Measurements from ENCODE around the gene MDM4.

MDM4 gene

GRCh38 chr1:204563307-204563706 lies 47.1 kb downstream of the MDM4 start:
- H3K4me3 ChIP-seq (ENCODE audit: low read depth, low read length), result no peak overlapping the region
- no peak for TF ChIP-seq CTCF (IDR thresholded peaks at IDR 0.05; ENCODE audit: borderline replicate concordance, insufficient read depth, low read depth, low read length)

GRCh38 chr1:204563780-204564179 lies 47.6 kb downstream of the MDM4 start:
- no peak overlapping the region for H3K4me3 ChIP-seq (ENCODE audit: low read depth, low read length)
- no peak for TF ChIP-seq CTCF (IDR thresholded peaks at IDR 0.05; ENCODE audit: borderline replicate concordance, insufficient read depth, low read depth, low read length)

DNA sequence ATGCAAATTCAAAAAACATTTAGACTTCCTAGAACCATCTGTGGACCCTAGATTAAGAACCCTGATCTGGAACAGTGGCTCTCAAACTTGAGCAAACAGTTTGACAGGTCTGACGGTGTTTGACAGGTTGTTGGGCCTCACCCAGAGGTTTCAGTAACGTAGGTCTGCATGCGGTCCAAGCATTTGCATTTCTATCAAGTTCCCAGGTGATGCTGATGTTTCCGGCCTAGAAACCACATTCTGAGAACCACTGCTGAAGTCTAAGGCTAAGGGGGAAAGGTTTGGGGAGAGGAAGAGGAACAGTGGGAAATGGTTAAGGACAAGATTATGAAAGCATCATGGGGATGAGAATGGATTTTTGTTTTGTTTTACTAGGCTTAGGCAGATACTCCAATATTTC lies 48.6 kb downstream of the MDM4 start:
- no peak overlapping the region for H3K4me3 ChIP-seq (ENCODE audit: low read depth, low read length)
- no peak for TF ChIP-seq CTCF (IDR thresholded peaks at IDR 0.05; ENCODE audit: borderline replicate concordance, insufficient read depth, low read depth, low read length)

DNA sequence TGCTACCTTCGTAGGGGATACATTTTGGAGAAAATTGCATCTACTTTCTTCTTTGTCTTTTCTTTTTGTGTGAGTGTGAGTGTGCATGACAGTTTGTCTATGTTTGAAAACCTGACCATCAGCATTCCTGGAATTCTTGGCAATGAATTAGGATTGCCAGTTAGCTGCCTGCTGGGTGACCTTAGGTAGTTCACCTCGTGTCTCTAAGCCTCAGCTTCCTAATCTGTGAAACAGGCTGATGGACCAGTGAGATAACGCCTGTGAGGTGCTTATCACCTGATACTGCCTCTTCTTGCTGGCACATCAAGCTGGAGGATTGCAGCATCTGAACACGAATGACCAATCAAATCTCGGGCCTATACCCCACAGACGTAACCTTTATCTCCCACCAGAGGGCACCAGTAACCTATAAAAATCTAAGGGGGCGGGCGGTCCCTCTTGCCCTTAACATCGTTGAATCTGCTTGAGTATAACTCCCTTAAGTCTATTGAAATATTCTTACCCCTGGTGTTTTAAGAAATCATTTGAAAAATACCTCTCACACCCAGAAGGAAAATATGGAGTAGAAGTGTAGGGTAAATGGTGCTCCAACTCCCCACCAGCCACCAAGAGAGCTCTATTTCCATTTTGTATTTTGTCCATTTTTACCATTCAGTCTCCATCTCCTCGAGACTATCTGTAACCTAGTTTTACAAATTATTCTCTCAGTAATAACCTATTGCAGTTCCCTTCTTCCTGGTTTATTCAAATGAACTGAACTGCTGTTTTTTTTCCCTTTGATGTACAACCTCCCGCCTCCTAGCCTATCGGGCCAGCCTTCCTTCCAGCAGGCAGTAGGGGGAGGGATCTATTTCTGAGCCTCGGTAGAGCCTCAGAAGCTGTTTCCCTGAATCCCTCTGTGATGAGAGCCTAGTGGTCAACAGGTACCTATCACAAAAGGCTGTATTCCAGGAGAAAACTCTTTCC lies 49.7 kb downstream of the MDM4 start:
- TF ChIP-seq CTCF (IDR thresholded peaks at IDR 0.05; ENCODE audit: borderline replicate concordance, insufficient read depth, low read depth, low read length), result peak; percentile 46; the same call in 1 of the 2 replicates

GRCh38 chr1:204566583-204566955 lies 50.4 kb downstream of the MDM4 start:
- no peak for TF ChIP-seq CTCF (IDR thresholded peaks at IDR 0.05; ENCODE audit: borderline replicate concordance, insufficient read depth, low read depth, low read length)
- no peak overlapping the region for H3K4me3 ChIP-seq (ENCODE audit: low read depth, low read length)

More for the DNA sequence above, 49.7 kb downstream of the MDM4 start:
- H3K4me3 ChIP-seq (ENCODE audit: low read depth, low read length), result no peak overlapping the region

DNA sequence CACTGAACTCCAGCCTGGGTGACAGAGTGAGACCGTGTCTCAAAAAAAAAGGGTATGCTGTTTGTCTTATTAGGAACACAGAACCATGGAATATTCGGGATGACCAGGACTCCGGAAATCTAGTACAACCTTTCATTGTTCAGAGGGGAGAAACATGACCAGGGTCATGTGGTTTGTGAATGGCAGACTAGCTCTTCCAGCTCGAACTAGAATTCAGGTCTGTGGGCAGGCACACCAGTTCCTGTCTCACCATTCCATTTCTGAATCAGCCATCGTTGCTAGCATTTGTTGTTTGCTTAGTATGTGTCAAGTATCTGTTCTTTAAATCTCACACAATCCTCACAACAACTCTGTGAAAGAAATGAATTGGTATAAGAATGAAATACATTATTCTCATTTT lies 50.9 kb downstream of the MDM4 start:
- no peak for TF ChIP-seq CTCF (IDR thresholded peaks at IDR 0.05; ENCODE audit: borderline replicate concordance, insufficient read depth, low read depth, low read length)
- H3K4me3 ChIP-seq (ENCODE audit: low read depth, low read length), result no peak overlapping the region

Data from GM12875 (cell line).